PFSK-1 (cell line): ENCODE data around the gene CMYA5.

Source experiments
- FOXP2 ChIP-seq: optimal IDR thresholded peaks from 2 replicates; pipeline ENCODE3; 2011; ENCODE audit warnings: borderline replicate concordance, control low read depth, inconsistent platforms; ENCODE audit not compliant: insufficient read depth; ENCODE audit errors: extremely low read length, extremely low read depth
- POLR2AphosphoS5 ChIP-seq: IDR thresholded peaks from 2 replicates; pipeline ENCODE4 v1.6.1; 2012; ENCODE audit warnings: low read depth, mild to moderate bottlenecking, control low read depth, low read length, moderate library complexity
- SIN3A ChIP-seq: IDR thresholded peaks from 2 replicates; pipeline ENCODE4 v1.6.1; 2012; ENCODE audit warnings: mild to moderate bottlenecking, low read length, moderate library complexity, borderline replicate concordance; ENCODE audit not compliant: insufficient read depth
- TAF1 ChIP-seq: IDR thresholded peaks from 2 replicates; pipeline ENCODE4 v1.6.1; 2012; ENCODE audit warnings: low read length, control low read depth, borderline replicate concordance; ENCODE audit not compliant: insufficient read depth
- TF ChIP-seq, protein P1 (sequence below), 2 experiments: IDR thresholded peaks; 2 replicates each; pipeline versions ENCODE4 v1.6.1 to v1.8.0; 2011 to 2012; ENCODE audit warnings: low read depth in 2 of 2, low read length in 2 of 2, control low read depth in 1 of 2, inconsistent platforms in 1 of 2, mild to moderate bottlenecking in 1 of 2, moderate library complexity in 1 of 2; ENCODE audit not compliant: insufficient read depth in 1 of 2

The CMYA5 gene

DNA sequence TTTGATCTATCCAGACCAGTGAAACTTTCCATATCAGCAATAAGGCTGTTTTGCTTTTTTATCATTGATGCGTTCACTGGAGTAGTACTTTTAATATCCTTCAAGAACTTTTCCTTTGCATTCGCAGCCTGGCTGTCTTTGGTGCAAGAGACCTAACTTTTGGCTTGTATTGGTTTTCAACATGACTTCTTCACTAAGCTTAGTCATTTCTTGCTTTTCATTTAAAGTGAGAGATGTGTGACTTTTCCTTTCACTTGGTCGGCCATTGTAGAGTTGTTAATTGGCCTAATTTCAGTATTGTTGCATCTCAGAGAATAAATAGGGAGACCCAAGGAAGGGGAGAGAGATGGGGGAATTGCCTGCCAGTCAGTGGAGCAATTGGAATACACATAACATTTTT, 26.4 kb upstream of the CMYA5 start:
- no peak for TF ChIP-seq TAF1
- no peak for TF ChIP-seq SIN3A
- TF ChIP-seq, protein P1, sequence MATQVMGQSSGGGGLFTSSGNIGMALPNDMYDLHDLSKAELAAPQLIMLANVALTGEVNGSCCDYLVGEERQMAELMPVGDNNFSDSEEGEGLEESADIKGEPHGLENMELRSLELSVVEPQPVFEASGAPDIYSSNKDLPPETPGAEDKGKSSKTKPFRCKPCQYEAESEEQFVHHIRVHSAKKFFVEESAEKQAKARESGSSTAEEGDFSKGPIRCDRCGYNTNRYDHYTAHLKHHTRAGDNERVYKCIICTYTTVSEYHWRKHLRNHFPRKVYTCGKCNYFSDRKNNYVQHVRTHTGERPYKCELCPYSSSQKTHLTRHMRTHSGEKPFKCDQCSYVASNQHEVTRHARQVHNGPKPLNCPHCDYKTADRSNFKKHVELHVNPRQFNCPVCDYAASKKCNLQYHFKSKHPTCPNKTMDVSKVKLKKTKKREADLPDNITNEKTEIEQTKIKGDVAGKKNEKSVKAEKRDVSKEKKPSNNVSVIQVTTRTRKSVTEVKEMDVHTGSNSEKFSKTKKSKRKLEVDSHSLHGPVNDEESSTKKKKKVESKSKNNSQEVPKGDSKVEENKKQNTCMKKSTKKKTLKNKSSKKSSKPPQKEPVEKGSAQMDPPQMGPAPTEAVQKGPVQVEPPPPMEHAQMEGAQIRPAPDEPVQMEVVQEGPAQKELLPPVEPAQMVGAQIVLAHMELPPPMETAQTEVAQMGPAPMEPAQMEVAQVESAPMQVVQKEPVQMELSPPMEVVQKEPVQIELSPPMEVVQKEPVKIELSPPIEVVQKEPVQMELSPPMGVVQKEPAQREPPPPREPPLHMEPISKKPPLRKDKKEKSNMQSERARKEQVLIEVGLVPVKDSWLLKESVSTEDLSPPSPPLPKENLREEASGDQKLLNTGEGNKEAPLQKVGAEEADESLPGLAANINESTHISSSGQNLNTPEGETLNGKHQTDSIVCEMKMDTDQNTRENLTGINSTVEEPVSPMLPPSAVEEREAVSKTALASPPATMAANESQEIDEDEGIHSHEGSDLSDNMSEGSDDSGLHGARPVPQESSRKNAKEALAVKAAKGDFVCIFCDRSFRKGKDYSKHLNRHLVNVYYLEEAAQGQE (IDR thresholded peaks at IDR 0.05; ENCODE audit: insufficient read depth in 1 of 2, low read depth in 2 of 2, low read length in 2 of 2) = no peak
- TF ChIP-seq FOXP2 = no peak
- no peak for TF ChIP-seq POLR2AphosphoS5

DNA sequence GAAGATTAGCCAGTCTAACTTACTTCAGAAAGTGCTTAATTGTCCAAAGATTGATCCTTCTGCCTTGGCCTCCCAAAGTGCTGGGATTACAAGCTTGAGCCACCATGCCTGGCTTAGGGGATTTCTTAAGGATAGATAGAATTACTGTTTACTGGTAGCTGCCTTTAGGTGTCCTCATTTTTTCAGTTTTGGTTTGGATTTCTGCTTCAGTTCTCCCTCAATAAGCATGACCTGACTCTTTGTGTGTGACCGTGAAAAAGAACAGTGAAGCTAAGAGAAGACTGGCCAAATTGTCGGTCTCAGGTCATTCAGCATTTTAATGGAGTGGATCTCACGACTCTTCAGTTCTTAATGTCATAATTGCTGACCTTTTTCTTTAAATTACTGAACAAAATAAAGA, 22.9 kb upstream of the CMYA5 start:
- TF ChIP-seq, protein P1 (IDR thresholded peaks at IDR 0.05; ENCODE audit: insufficient read depth in 1 of 2, low read depth in 2 of 2, low read length in 2 of 2) = no peak
- TF ChIP-seq SIN3A (no peak), POLR2AphosphoS5 (no peak), TAF1 (no peak), FOXP2 (no peak)

DNA sequence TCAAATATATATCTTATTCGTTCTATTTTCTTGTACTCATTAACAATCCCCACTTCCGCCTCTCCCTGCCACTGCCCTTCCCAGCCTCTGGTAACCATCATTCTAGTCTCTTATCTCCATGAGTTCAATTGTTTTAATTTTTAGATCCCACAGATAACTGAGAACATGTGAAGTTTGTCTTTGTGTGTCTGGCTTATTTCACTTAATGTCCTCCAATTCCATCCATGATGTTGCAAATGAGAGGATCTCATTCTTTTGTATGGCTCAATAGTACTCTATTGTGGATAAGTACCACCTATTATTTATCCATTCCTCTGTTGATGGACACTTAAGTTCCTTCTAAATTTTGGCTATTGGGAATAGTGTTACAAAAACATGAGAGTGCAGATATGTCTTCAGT, 17.2 kb upstream of the CMYA5 start:
- TF ChIP-seq, protein P1 (IDR thresholded peaks at IDR 0.05; ENCODE audit: insufficient read depth in 1 of 2, low read depth in 2 of 2, low read length in 2 of 2) = no peak
- no peak for TF ChIP-seq FOXP2
- no peak for TF ChIP-seq TAF1
- TF ChIP-seq POLR2AphosphoS5 = no peak

DNA sequence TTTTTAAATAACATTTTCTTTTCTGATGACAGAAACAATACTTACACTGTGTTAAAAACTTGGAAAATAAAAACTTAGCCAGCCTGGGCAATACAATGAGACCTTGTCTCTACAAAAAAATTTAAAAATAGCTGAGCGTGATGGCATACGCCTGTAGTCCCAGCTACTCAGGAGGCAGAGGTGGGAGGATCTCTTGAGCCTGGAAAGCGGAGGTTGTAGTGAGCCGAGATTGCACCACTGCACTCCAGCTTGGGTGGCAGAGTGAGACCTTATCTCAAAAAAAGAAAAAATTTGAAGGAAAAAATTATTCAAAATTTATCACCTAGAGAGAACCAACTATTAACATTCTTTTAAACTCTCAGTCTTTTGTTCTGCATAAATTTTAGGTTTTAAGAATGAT, 4.9 kb upstream of the CMYA5 start:
- TF ChIP-seq, protein P1 (IDR thresholded peaks at IDR 0.05; ENCODE audit: insufficient read depth in 1 of 2, low read depth in 2 of 2, low read length in 2 of 2) = no peak
- no peak for TF ChIP-seq FOXP2
- no peak for TF ChIP-seq SIN3A
- TF ChIP-seq POLR2AphosphoS5 = no peak

DNA sequence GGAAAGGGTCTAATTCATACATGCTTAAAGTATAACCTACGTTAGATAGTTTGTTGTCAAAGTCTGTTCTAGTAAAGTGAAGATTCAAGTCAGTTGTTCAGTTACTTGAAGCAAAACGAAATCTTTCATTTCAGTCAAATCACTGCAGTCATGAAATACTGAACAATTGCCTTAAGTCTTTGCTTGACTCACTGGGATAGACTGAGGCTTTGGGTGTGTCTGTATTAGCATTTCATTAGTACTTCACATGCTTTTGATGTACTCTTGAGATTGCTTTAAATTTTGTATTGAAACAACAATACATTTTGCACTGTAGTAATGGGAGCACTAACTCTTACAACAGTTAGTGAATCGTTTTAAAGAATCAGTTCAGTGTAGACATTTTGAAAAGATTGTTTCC, 4.0 kb upstream of the CMYA5 start:
- no peak for TF ChIP-seq POLR2AphosphoS5
- TF ChIP-seq FOXP2 = no peak
- no peak for TF ChIP-seq SIN3A
- TF ChIP-seq, protein P1 (IDR thresholded peaks at IDR 0.05; ENCODE audit: insufficient read depth in 1 of 2, low read depth in 2 of 2, low read length in 2 of 2) = no peak
- TF ChIP-seq TAF1 = no peak
